ENCODE data around the gene ECSCR. TPM values are rescaled to one million over a fixed set of nuclear protein-coding genes. Genes with fewer than 3 reads are reported as not detected.
"Not testable (repeated sequence)": the region's sequence is repeated elsewhere in the genome, so short reads cannot be mapped to it uniquely, and the experiment has no call there.

The ECSCR gene
- total and polyA plus RNA-seq, 7 donors, result 7.6 to 25.4 (median 13.3) TPM

- no peaks in the 10 kb centered on the region for H3K4me1 ChIP-seq
- peak; percentile 8 to 28 (median 22) for ATAC-seq
- intact Hi-C loops (cut with DNase I), result no loop called here
- peak overlapping the region; percentile 60 for H3K4me3 ChIP-seq
- H3K27ac ChIP-seq, result peak overlapping the region; percentile 73
- TF ChIP-seq, protein P1, sequence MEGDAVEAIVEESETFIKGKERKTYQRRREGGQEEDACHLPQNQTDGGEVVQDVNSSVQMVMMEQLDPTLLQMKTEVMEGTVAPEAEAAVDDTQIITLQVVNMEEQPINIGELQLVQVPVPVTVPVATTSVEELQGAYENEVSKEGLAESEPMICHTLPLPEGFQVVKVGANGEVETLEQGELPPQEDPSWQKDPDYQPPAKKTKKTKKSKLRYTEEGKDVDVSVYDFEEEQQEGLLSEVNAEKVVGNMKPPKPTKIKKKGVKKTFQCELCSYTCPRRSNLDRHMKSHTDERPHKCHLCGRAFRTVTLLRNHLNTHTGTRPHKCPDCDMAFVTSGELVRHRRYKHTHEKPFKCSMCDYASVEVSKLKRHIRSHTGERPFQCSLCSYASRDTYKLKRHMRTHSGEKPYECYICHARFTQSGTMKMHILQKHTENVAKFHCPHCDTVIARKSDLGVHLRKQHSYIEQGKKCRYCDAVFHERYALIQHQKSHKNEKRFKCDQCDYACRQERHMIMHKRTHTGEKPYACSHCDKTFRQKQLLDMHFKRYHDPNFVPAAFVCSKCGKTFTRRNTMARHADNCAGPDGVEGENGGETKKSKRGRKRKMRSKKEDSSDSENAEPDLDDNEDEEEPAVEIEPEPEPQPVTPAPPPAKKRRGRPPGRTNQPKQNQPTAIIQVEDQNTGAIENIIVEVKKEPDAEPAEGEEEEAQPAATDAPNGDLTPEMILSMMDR (IDR thresholded peaks at IDR 0.05), result no peak
- peak; percentile 49 to 57 for DNase-seq
- 48 to 61% (median 54%) methylated on average over 10 to 12 of the region's 12 CpGs for WGBS, 3 donors
- peaks cover 0 to 7% of the 10 kb centered on the region in 2 donors for H3K36me3 ChIP-seq (ENCODE audit: insufficient read depth in 1 of 2, low read depth in 1 of 2)
- H3K9me3 ChIP-seq, result no peaks in the 10 kb centered on the region
- H3K27me3 ChIP-seq (ENCODE audit: insufficient read depth in 3 of 3, low read length in 2 of 3), result no peaks in the 10 kb centered on the region
Observed at GRCh38 chr5:139481122-139481533, 18.6 kb upstream of the ECSCR start.

GRCh38 chr5:139479729-139480128, 17.2 kb upstream of the ECSCR start:
- H3K36me3 ChIP-seq (ENCODE audit: insufficient read depth in 1 of 2, low read depth in 1 of 2), result peaks cover 0 to 10% of the 10 kb centered on the region in 2 donors
- H3K9me3 ChIP-seq; H3K4me1 ChIP-seq; ATAC-seq; DNase-seq; H3K27me3 ChIP-seq (ENCODE audit: insufficient read depth in 3 of 3, low read length in 2 of 3); H3K4me3 ChIP-seq; H3K27ac ChIP-seq; intact Hi-C loops (cut with DNase I): not testable (repeated sequence)
- 90 to 100% (median 96%) methylated on average over 4 of the region's 4 CpGs for WGBS, 3 donors

- H3K27me3 ChIP-seq (ENCODE audit: insufficient read depth in 3 of 3, low read length in 2 of 3); H3K9me3 ChIP-seq; H3K4me3 ChIP-seq; intact Hi-C loops (cut with DNase I); H3K4me1 ChIP-seq; DNase-seq; H3K27ac ChIP-seq; ATAC-seq: not testable (repeated sequence)
- peaks cover 0 to 10% of the 10 kb centered on the region in 2 donors for H3K36me3 ChIP-seq (ENCODE audit: insufficient read depth in 1 of 2, low read depth in 1 of 2)
- 87 to 92% (median 90%) methylated on average over 9 of the region's 9 CpGs for WGBS, 3 donors
Observed at GRCh38 chr5:139478657-139479423, 16.3 kb upstream of the ECSCR start.

GRCh38 chr5:139475865-139476617, 13.5 kb upstream of the ECSCR start:
- intact Hi-C loops (cut with DNase I), result no loop called here
- Histone ChIP-seq H3K4me1 (peaks cover 8% of the 10 kb centered on the region), H3K36me3 (ENCODE audit: insufficient read depth in 1 of 2, low read depth in 1 of 2) (peaks cover 0 to 10% of the 10 kb centered on the region in 2 donors), H3K27ac (no peak overlapping the region), H3K4me3 (no peak overlapping the region), H3K9me3 (no peaks in the 10 kb centered on the region), H3K27me3 (ENCODE audit: insufficient read depth in 3 of 3, low read length in 2 of 3) (no peaks in the 10 kb centered on the region)
- WGBS, 3 donors, result 87 to 90% (median 89%) methylated on average over 11 to 13 of the region's 13 CpGs
- no peak for DNase-seq
- TF ChIP-seq, protein P1 (IDR thresholded peaks at IDR 0.05), result no peak
- ATAC-seq, result no peak

DNA sequence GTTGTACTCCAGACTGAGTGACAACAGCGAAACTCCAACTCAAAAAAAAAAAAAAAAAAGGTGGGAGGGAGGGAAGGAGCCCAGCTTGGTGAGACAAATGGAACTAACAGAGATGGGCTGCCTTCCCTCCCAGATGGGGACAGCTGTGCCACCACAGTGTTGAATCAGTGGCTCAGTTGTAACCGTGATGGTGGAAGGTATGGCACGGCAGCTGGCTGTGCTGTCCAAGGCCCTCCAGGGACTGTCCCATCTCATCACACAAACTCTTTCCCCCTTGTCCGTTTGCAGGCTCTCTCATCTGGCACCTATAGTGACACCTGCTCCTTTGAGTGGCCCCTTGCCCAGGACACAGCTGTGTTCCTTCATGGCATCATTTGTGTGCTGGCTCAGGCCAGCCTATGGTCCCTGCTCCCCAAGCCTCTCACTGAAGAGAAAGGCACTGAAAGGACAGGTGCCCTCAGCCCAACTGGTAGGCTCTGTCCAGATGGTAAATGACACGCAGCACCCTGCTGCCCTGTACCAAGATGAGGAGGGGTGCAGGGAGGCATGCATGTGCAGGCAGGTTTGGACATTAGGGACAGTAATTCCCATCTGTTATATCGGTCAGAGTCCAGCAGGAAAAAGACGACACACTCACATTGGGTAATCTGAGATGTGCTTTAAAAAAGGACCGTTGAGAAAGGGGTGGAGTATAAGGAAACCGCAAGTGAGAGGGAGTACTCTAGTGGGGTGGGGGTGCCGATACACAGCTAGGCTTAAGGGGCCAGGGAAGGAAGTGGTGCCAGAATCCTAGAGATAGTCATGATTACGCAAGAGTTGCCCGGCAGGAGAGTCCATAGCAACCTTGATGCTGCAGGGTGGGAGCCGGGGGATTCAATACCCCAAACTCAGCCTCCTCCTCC, 12.6 kb upstream of the ECSCR start:
- TF ChIP-seq, protein P1 (IDR thresholded peaks at IDR 0.05), result no peak
- peaks cover 11% of the 10 kb centered on the region for H3K4me1 ChIP-seq
- H3K27me3 ChIP-seq (ENCODE audit: insufficient read depth in 3 of 3, low read length in 2 of 3), result no peaks in the 10 kb centered on the region
- DNase-seq (no peak), ATAC-seq (peak; percentile 43 to 70 (median 64))
- no peak overlapping the region for H3K4me3 ChIP-seq
- WGBS, 3 donors, result 20 to 27% (median 26%) methylated on average over 13 of the region's 13 CpGs
- peaks cover 0 to 10% of the 10 kb centered on the region in 2 donors for H3K36me3 ChIP-seq (ENCODE audit: insufficient read depth in 1 of 2, low read depth in 1 of 2)
- no peak overlapping the region for H3K27ac ChIP-seq
- intact Hi-C loops (cut with DNase I), result no loop called here
- H3K9me3 ChIP-seq, result no peaks in the 10 kb centered on the region
